HCT116 (cell line): Measurements from ENCODE around the gene SLIT1. TPM values are rescaled to one million over a fixed set of nuclear protein-coding genes. Genes with fewer than 3 reads are reported as not detected.
"Not testable (repeated sequence)": the region's sequence is repeated elsewhere in the genome, so short reads cannot be mapped to it uniquely, and the experiment has no call there.

Experiments used
- ATAC-seq: fragments of 200-7000 bp; cut with Tn5 transposase; 2 replicates; pipeline ENCODE4 v1.9.1; 2020; ENCODE audit warnings: mild to moderate bottlenecking, moderate library complexity
- BruUV-seq: library from RNA; stranded (reverse); fragments of 400-500 nt; replicated peaks from 2 replicates; lab custom pipeline; 2021; lab: Mats Ljungman, UMichigan
- CTCF ChIA-PET: fragments of 300-600 bp; sonication (Branson Sonifier 250); formaldehyde crosslinking; loops from one replicate; lab custom pipeline; 2021; ENCODE audit warnings: antibody characterized with exemption; lab: Charles Lee
- POLR2A ChIA-PET: fragments of 300-600, 350-600 bp; sonication (Branson Sonifier 250); formaldehyde crosslinking; loops from one replicate; lab custom pipeline; 2021; ENCODE audit warnings: antibody characterized with exemption; lab: Charles Lee
- RAD21 ChIA-PET, 2 experiments: fragments of 300-600 bp; sonication (Branson Sonifier 250); formaldehyde crosslinking; loops; one replicate each; lab custom pipeline; 2023; ENCODE audit warnings: low total read pairs in 2 of 2; ENCODE audit not compliant: uncharacterized antibody in 2 of 2, unreplicated experiment in 2 of 2, low non-redundant PET in 1 of 2; lab: Charles Lee
- DNase-seq: peaks from one replicate; pipeline ENCODE4 v3.0.0-alpha.2; 2010; ENCODE audit warnings: low read depth, low spot score
- H2AFZ ChIP-seq: fragments of 200-600 bp; shearing (Covaris generic), sonication (generic); 2 replicates; pipeline ENCODE4 v1.6.1; 2017; ENCODE audit warnings: low read depth, mixed run types, mixed read lengths, antibody characterized with exemption, low read length; ENCODE audit not compliant: poor library complexity, severe bottlenecking
- H3K27ac ChIP-seq: 2 replicates; pipeline ENCODE4 v1.5.1; 2012; ENCODE audit warnings: low read depth, low read length
- H3K27me3 ChIP-seq: fragments of 200-600 bp; sonication (generic); 2 replicates; pipeline ENCODE4 v1.6.1; 2016; ENCODE audit warnings: mixed run types, low read length, mixed read lengths; ENCODE audit not compliant: insufficient read depth
- H3K36me3 ChIP-seq, 2 experiments: fragments of 200-500 bp in 1 of 2; fragments of 200-600 bp in 1 of 2; sonication (Bioruptor generic) in 1 of 2; sonication (generic) in 1 of 2; 2 replicates each; pipeline versions ENCODE4 v1.5.1 to v1.6.1; 2014 to 2016; ENCODE audit warnings: low read length in 2 of 2, inconsistent platforms in 1 of 2, mixed read lengths in 1 of 2, mixed run types in 1 of 2; ENCODE audit not compliant: insufficient read depth in 2 of 2, control insufficient read depth in 1 of 2
- H3K4me1 ChIP-seq, 2 experiments: fragments of 200-600 bp in 1 of 2; sonication (generic) in 1 of 2; 2 replicates each; pipeline versions ENCODE4 v1.5.1 to v1.6.1; 2012 to 2017; ENCODE audit warnings: low read length in 2 of 2, inconsistent platforms in 1 of 2, mild to moderate bottlenecking in 1 of 2, mixed read lengths in 1 of 2, mixed run types in 1 of 2, moderate library complexity in 1 of 2; ENCODE audit not compliant: insufficient read depth in 2 of 2, control insufficient read depth in 1 of 2
- H3K4me2 ChIP-seq: fragments of 200-600 bp; sonication (generic); 2 replicates; pipeline ENCODE4 v1.6.1; 2017; ENCODE audit warnings: mixed run types, low read length, mixed read lengths
- H3K4me3 ChIP-seq, 2 experiments: fragments of 200-600 bp in 1 of 2; sonication (generic) in 1 of 2; replicated peaks in 1 of 2; 2 replicates each; pipeline ENCODE4 v1.5.1; 2011 to 2016; ENCODE audit warnings: low read length in 2 of 2, control low read depth in 1 of 2, low read depth in 1 of 2, mild to moderate bottlenecking in 1 of 2, mixed read lengths in 1 of 2, mixed run types in 1 of 2
- H3K79me2 ChIP-seq: fragments of 200-600 bp; sonication (generic); 2 replicates; pipeline ENCODE4 v1.6.1; 2017; ENCODE audit warnings: mild to moderate bottlenecking, mixed run types, low read length, moderate library complexity, mixed read lengths; ENCODE audit not compliant: insufficient read depth
- H3K9ac ChIP-seq: fragments of 200-600 bp; sonication (generic); 2 replicates; pipeline ENCODE4 v1.6.1; 2016; ENCODE audit warnings: low read length, mixed read lengths
- H3K9me2 ChIP-seq: fragments of 200-600 bp; sonication (generic), shearing (Covaris generic); 2 replicates; pipeline ENCODE4 v1.6.1; 2017; ENCODE audit warnings: mixed run types, mild to moderate bottlenecking, moderate library complexity; ENCODE audit not compliant: insufficient read depth
- H3K9me3 ChIP-seq, 2 experiments: fragments of 200-500 bp in 1 of 2; fragments of 200-600 bp in 1 of 2; sonication (Bioruptor generic) in 1 of 2; sonication (generic) in 1 of 2; 2 replicates each; pipeline ENCODE4 v1.6.1; 2014 to 2017; ENCODE audit warnings: low read length in 2 of 2, mixed read lengths in 2 of 2, inconsistent platforms in 1 of 2, low read depth in 1 of 2, mild to moderate bottlenecking in 1 of 2, mixed run types in 1 of 2, moderate library complexity in 1 of 2; ENCODE audit not compliant: control insufficient read depth in 1 of 2, insufficient read depth in 1 of 2
- H4K20me1 ChIP-seq: fragments of 200-600 bp; sonication (generic), shearing (Covaris generic); 2 replicates; pipeline ENCODE4 v1.6.1; 2017; ENCODE audit warnings: mixed run types, mild to moderate bottlenecking, moderate library complexity; ENCODE audit not compliant: insufficient read depth
- FOSL1 ChIP-seq: IDR thresholded peaks from 2 replicates; pipeline ENCODE4 v1.6.1; 2012; ENCODE audit warnings: low read depth
- POLR2A ChIP-seq: IDR thresholded peaks from 2 replicates; pipeline ENCODE4 v1.7.0; 2011; ENCODE audit warnings: borderline replicate concordance; ENCODE audit not compliant: insufficient read depth, insufficient read length; ENCODE audit errors: extremely low read depth
- ZFX ChIP-seq: fragments of 450-650 bp; IDR thresholded peaks from 2 replicates; pipeline ENCODE4 v1.6.1; 2017
- intact Hi-C: fragments of 100-400 bp; cut with micrococcal nuclease; formaldehyde crosslinking; loops from 2 replicates; pipeline ENCODE4 v1.10.0; 2022
- total RNA-seq: library from RNA; stranded (reverse); gene quantifications from one replicate; pipeline ENCODE4 v1.2.1, GENCODE V29; 2021; ENCODE audit not compliant: unreplicated experiment
- TF ChIP-seq, protein P1 (sequence below): IDR thresholded peaks from 2 replicates; pipeline ENCODE4 v1.6.1; 2012; ENCODE audit warnings: low read depth

SLIT1 gene
- total RNA-seq, 1 experiment from 2014 or later, result 0.42 TPM

DNA sequence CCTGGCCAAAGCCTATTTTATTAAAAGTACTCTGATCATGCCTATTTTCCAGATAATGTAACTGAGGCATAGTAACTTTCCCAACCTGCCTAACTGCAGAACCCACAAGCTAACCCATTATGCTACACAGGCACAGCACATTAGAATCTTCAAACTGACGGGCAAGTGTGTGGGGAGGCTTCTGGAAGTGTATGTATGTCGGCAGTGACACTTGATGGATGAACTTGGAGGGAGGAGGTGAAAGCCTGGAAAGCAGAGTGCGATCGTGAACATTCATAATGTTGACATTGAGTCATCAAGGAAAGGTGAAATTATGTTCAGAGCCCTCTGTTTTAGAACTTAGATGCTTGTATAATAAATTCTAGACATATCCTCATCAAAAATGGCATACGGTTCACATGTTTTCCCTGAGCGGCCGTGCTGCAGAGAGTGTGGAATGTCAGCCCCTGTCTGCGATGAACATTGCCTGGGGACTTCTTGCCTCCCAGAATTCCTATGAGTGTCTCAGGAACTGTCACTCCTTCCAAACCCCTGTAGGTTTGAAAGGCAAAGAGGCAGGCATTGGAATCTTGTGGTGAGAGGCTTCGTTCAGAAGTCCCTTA is 102.4 kb downstream of the SLIT1 start (continued):
- TF ChIP-seq, protein P1, sequence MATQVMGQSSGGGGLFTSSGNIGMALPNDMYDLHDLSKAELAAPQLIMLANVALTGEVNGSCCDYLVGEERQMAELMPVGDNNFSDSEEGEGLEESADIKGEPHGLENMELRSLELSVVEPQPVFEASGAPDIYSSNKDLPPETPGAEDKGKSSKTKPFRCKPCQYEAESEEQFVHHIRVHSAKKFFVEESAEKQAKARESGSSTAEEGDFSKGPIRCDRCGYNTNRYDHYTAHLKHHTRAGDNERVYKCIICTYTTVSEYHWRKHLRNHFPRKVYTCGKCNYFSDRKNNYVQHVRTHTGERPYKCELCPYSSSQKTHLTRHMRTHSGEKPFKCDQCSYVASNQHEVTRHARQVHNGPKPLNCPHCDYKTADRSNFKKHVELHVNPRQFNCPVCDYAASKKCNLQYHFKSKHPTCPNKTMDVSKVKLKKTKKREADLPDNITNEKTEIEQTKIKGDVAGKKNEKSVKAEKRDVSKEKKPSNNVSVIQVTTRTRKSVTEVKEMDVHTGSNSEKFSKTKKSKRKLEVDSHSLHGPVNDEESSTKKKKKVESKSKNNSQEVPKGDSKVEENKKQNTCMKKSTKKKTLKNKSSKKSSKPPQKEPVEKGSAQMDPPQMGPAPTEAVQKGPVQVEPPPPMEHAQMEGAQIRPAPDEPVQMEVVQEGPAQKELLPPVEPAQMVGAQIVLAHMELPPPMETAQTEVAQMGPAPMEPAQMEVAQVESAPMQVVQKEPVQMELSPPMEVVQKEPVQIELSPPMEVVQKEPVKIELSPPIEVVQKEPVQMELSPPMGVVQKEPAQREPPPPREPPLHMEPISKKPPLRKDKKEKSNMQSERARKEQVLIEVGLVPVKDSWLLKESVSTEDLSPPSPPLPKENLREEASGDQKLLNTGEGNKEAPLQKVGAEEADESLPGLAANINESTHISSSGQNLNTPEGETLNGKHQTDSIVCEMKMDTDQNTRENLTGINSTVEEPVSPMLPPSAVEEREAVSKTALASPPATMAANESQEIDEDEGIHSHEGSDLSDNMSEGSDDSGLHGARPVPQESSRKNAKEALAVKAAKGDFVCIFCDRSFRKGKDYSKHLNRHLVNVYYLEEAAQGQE, result no peak
- TF ChIP-seq FOSL1 (no peak), POLR2A (no peak), ZFX (no peak)

DNA sequence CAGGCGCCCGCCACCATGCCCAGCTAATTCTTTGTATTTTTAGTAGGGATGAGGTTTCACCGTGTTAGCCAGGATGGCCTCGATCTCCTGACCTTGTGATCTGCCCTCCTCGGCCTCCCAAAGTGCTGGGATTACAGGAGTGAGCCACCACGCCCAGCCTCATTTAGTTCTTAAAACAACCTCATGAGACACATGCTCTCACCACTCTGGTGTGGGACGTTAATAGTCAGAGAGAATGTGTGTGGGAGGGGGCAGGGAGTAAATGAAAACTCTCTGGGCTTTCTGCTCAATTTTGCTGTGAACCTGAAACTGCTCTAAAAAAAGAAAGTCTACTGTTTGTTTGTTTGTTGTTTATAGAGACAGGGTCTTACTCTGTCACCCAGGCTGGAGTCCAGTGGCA is 103.2 kb downstream of the SLIT1 start:
- H3K4me3 ChIP-seq, ATAC-seq, BruUV-seq, H3K9me3 ChIP-seq, H3K9ac ChIP-seq, DNase-seq, H4K20me1 ChIP-seq, H3K36me3 ChIP-seq, H3K4me2 ChIP-seq, POLR2A ChIA-PET, H3K27ac ChIP-seq, H2AFZ ChIP-seq, intact Hi-C loops, H3K4me1 ChIP-seq, H3K79me2 ChIP-seq, H3K9me2 ChIP-seq, RAD21 ChIA-PET: not testable (repeated sequence)
- peaks cover 49% of the 10 kb centered on the region for H3K27me3 ChIP-seq
- CTCF ChIA-PET, result interaction anchor here (1.3 to 2.3 kb wide), 4 partner anchors 38 to 118 kb away, joined by 3 to 7 read pairs (median 4); no protein-coding TSS in a partner anchor
